HL-60 (cell line): ENCODE data around the gene COX6B2.
A peak's percentile ranks its signal among the peaks of the same experiment; 100 is the strongest.

Experiments used
- DNase-seq, 2 experiments: peaks; one replicate each; pipeline ENCODE4 v3.0.0-alpha.2; 2010 to 2020; ENCODE audit warnings: low read depth in 1 of 2, low spot score in 1 of 2
- H3K27ac ChIP-seq: fragments of 250-450 bp; sonication (Bioruptor Pico); replicated peaks from 2 replicates; pipeline ENCODE4 v1.5.1; 2020; ENCODE audit warnings: mild to moderate bottlenecking, moderate library complexity
- H3K27me3 ChIP-seq: fragments of 250-450 bp; sonication (Bioruptor Pico); 2 replicates; pipeline ENCODE4 v1.5.1; 2021; ENCODE audit warnings: mild to moderate bottlenecking, moderate library complexity; ENCODE audit not compliant: insufficient read depth, poor library complexity, severe bottlenecking
- H3K4me3 ChIP-seq: replicated peaks from 2 replicates; pipeline ENCODE4 v1.5.1; 2011; ENCODE audit warnings: mild to moderate bottlenecking, control low read depth, low read length; ENCODE audit not compliant: insufficient read depth
- GABPA ChIP-seq: IDR thresholded peaks from 2 replicates; pipeline ENCODE4 v1.6.1; 2012; ENCODE audit warnings: low read depth
- POLR2AphosphoS5 ChIP-seq: IDR thresholded peaks from 2 replicates; pipeline ENCODE4 v1.6.1; 2012; ENCODE audit warnings: low read depth
- SPI1 ChIP-seq: IDR thresholded peaks from 2 replicates; pipeline ENCODE4 v1.6.1; 2012; ENCODE audit warnings: low read depth, mild to moderate bottlenecking, borderline replicate concordance
- TF ChIP-seq, protein P1 (sequence below): IDR thresholded peaks from one replicate; pipeline ENCODE4 v1.5.1; 2011; ENCODE audit warnings: low read length, control low read depth, inconsistent platforms; ENCODE audit not compliant: insufficient read depth
- TF ChIP-seq, protein P2 (sequence below): IDR thresholded peaks from 2 replicates; pipeline ENCODE4 v1.6.1; 2012; ENCODE audit warnings: low read depth; ENCODE audit not compliant: insufficient replicate concordance

COX6B2 gene

GRCh38 chr19:55303477-55303876 is 51.0 kb downstream of the COX6B2 start:
- no peak for DNase-seq
- H3K27ac ChIP-seq = no peak overlapping the region
- TF ChIP-seq POLR2AphosphoS5 = no peak
- no peak for TF ChIP-seq GABPA
- TF ChIP-seq, protein P1, sequence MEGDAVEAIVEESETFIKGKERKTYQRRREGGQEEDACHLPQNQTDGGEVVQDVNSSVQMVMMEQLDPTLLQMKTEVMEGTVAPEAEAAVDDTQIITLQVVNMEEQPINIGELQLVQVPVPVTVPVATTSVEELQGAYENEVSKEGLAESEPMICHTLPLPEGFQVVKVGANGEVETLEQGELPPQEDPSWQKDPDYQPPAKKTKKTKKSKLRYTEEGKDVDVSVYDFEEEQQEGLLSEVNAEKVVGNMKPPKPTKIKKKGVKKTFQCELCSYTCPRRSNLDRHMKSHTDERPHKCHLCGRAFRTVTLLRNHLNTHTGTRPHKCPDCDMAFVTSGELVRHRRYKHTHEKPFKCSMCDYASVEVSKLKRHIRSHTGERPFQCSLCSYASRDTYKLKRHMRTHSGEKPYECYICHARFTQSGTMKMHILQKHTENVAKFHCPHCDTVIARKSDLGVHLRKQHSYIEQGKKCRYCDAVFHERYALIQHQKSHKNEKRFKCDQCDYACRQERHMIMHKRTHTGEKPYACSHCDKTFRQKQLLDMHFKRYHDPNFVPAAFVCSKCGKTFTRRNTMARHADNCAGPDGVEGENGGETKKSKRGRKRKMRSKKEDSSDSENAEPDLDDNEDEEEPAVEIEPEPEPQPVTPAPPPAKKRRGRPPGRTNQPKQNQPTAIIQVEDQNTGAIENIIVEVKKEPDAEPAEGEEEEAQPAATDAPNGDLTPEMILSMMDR = no peak
- TF ChIP-seq, protein P2, sequence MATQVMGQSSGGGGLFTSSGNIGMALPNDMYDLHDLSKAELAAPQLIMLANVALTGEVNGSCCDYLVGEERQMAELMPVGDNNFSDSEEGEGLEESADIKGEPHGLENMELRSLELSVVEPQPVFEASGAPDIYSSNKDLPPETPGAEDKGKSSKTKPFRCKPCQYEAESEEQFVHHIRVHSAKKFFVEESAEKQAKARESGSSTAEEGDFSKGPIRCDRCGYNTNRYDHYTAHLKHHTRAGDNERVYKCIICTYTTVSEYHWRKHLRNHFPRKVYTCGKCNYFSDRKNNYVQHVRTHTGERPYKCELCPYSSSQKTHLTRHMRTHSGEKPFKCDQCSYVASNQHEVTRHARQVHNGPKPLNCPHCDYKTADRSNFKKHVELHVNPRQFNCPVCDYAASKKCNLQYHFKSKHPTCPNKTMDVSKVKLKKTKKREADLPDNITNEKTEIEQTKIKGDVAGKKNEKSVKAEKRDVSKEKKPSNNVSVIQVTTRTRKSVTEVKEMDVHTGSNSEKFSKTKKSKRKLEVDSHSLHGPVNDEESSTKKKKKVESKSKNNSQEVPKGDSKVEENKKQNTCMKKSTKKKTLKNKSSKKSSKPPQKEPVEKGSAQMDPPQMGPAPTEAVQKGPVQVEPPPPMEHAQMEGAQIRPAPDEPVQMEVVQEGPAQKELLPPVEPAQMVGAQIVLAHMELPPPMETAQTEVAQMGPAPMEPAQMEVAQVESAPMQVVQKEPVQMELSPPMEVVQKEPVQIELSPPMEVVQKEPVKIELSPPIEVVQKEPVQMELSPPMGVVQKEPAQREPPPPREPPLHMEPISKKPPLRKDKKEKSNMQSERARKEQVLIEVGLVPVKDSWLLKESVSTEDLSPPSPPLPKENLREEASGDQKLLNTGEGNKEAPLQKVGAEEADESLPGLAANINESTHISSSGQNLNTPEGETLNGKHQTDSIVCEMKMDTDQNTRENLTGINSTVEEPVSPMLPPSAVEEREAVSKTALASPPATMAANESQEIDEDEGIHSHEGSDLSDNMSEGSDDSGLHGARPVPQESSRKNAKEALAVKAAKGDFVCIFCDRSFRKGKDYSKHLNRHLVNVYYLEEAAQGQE = no peak
- no peak for TF ChIP-seq SPI1

DNA sequence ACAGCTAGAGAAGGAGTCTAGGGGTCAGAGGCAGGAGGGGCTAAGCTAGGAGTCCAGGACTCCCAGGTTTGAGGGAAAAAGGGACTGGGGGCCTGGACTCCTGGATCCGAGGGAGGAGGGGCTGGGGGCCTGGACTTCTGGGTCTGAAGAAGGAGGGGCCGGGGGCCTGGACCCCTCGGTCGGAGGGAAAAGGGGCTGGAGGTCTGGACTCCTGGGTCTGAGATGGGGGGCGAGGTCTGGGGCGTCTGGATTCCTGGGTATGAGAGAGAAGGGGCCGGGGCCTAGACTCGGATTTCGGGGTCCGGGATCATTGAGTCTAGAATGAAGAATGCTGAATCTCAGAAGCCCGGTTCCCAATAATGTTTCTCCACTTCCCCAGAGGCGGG is 52.2 kb downstream of the COX6B2 start:
- no peak overlapping the region for H3K4me3 ChIP-seq
- H3K27ac ChIP-seq = no peak overlapping the region
- TF ChIP-seq SPI1 = no peak
- TF ChIP-seq POLR2AphosphoS5 = no peak
- TF ChIP-seq, protein P2 = no peak
- no peak for TF ChIP-seq GABPA
- TF ChIP-seq, protein P1 = no peak
- H3K27me3 ChIP-seq = no peaks in the 10 kb centered on the region
- DNase-seq = no peak

More at GRCh38 chr19:55303477-55303876, 51.0 kb downstream of the COX6B2 start:
- no peaks in the 10 kb centered on the region for H3K27me3 ChIP-seq
- H3K4me3 ChIP-seq = no peak overlapping the region

DNA sequence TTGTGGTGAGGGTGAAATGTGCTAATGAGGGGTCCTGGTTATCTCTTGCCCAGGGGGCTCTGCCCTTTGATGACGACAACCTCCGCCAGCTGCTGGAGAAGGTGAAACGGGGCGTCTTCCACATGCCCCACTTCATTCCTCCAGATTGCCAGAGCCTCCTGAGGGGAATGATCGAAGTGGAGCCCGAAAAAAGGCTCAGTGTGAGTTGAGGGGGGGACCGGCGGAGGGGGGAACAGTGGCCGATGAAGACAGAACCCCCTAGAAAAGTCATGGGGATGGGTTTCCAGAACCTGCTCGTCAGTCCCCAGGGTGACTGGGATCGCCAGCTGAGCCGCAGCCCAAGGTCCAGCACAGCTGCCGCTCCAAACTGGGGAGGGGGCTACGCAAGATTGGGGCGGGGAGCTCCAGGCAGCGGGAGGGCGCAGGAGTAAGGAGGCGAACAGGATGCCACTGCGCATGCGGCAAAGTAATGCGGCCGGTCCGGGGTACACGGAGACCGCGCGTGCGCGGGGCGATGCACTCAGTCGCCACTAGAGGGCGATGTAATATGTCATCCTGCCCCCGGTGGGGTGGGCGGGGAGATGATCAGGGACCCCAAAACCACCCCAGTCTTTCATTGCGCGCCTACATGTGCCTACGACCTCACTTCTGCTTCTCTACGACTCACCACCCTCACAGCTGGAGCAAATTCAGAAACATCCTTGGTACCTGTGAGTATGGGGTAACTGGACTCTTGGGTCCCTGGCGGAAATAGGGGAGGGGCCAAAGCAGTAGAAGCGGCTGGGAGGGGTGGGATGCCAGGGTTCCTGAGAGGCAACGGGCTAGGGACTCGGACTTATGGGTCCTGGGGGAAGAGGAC is 52.8 kb downstream of the COX6B2 start:
- no peaks in the 10 kb centered on the region for H3K27me3 ChIP-seq
- peak overlapping the region; percentile 39 for H3K4me3 ChIP-seq
- peak; percentile 52 to 86 for DNase-seq
- 0 out of 2 replicates have a peak overlapping the region, but pooled peaks have one; percentile 27 for H3K27ac ChIP-seq
- TF ChIP-seq, protein P2 = no peak
- TF ChIP-seq, protein P1 = peak; percentile 95
- no peak for TF ChIP-seq GABPA
- TF ChIP-seq SPI1 = no peak
